Parathyroid adenoma (tissue), 2 donors: ENCODE data around the gene ZDHHC6.
A peak's percentile ranks its signal among the peaks of the same experiment; 100 is the strongest.

Experiments
- H2AFZ ChIP-seq: fragments of 300-600 bp; sonication (generic); one replicate; pipeline ENCODE4 v1.7.0; 2017; ENCODE audit warnings: antibody characterized with exemption, mild to moderate bottlenecking
- H3K27ac ChIP-seq: fragments of 300-600 bp; sonication (generic); one replicate; pipeline ENCODE4 v1.7.0; 2017
- H3K27me3 ChIP-seq: fragments of 300-600 bp; sonication (generic); one replicate; pipeline ENCODE4 v1.7.0; 2017; ENCODE audit warnings: low read length; ENCODE audit not compliant: control insufficient read depth, insufficient read depth
- H3K36me3 ChIP-seq: fragments of 300-600 bp; sonication (generic); one replicate; pipeline ENCODE4 v1.7.0; 2017; ENCODE audit warnings: low read length; ENCODE audit not compliant: control insufficient read depth, insufficient read depth
- H3K4me1 ChIP-seq: fragments of 300-600 bp; sonication (generic); one replicate; pipeline ENCODE4 v1.7.0; 2017; ENCODE audit warnings: control low read depth
- H3K4me2 ChIP-seq: fragments of 300-600 bp; sonication (generic); one replicate; pipeline ENCODE4 v1.7.0; 2017; ENCODE audit warnings: low read length
- H3K4me3 ChIP-seq: fragments of 300-600 bp; sonication (generic); one replicate; pipeline ENCODE4 v1.7.0; 2017; ENCODE audit warnings: low read depth, low read length
- H3K79me2 ChIP-seq: fragments of 300-600 bp; sonication (generic); one replicate; pipeline ENCODE4 v1.7.0; 2017; ENCODE audit warnings: control low read depth
- H3K9ac ChIP-seq: fragments of 300-600 bp; sonication (generic); one replicate; pipeline ENCODE4 v1.7.0; 2017; ENCODE audit warnings: mild to moderate bottlenecking
- H3K9me3 ChIP-seq: fragments of 300-600 bp; sonication (generic); one replicate; pipeline ENCODE4 v1.7.0; 2017; ENCODE audit warnings: low read length; ENCODE audit not compliant: control insufficient read depth
- TF ChIP-seq, protein P1 (sequence below): fragments of 300-600 bp; sonication (generic); IDR thresholded peaks from one replicate; pipeline ENCODE4 v1.7.0; 2017; ENCODE audit warnings: antibody characterized with exemption, mild to moderate bottlenecking
- donor health status: primary hyperparathyroidism.

The ZDHHC6 gene

DNA sequence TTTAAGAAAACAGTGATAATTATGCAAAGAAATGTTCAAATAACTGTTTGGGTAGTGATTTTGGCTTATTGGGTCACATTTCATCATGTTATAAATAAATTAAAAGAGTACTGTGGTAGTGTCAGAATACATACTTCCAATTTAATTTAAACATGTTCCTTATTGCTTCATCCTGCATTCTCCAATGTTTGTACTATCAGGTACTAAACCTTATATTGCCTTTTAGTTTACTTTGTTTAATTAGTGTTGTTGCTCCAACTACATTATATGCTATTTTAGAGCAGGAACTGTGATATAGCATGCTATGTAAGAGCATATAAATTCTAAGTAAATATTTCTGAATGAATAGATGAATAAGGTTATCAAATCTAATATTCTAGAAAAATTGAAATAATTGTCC lies 41.2 kb upstream of the ZDHHC6 start:
- Histone ChIP-seq H3K9ac (no peak overlapping the region), H3K36me3 (no peaks in the 10 kb centered on the region), H3K27me3 (no peaks in the 10 kb centered on the region), H3K4me2 (no peak overlapping the region), H3K9me3 (no peaks in the 10 kb centered on the region), H3K27ac (no peak overlapping the region), H3K4me1 (no peaks in the 10 kb centered on the region), H3K4me3 (no peak overlapping the region), H2AFZ (no peak overlapping the region), H3K79me2 (peaks cover 2% of the 10 kb centered on the region)
- TF ChIP-seq, protein P1, sequence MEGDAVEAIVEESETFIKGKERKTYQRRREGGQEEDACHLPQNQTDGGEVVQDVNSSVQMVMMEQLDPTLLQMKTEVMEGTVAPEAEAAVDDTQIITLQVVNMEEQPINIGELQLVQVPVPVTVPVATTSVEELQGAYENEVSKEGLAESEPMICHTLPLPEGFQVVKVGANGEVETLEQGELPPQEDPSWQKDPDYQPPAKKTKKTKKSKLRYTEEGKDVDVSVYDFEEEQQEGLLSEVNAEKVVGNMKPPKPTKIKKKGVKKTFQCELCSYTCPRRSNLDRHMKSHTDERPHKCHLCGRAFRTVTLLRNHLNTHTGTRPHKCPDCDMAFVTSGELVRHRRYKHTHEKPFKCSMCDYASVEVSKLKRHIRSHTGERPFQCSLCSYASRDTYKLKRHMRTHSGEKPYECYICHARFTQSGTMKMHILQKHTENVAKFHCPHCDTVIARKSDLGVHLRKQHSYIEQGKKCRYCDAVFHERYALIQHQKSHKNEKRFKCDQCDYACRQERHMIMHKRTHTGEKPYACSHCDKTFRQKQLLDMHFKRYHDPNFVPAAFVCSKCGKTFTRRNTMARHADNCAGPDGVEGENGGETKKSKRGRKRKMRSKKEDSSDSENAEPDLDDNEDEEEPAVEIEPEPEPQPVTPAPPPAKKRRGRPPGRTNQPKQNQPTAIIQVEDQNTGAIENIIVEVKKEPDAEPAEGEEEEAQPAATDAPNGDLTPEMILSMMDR = no peak

DNA sequence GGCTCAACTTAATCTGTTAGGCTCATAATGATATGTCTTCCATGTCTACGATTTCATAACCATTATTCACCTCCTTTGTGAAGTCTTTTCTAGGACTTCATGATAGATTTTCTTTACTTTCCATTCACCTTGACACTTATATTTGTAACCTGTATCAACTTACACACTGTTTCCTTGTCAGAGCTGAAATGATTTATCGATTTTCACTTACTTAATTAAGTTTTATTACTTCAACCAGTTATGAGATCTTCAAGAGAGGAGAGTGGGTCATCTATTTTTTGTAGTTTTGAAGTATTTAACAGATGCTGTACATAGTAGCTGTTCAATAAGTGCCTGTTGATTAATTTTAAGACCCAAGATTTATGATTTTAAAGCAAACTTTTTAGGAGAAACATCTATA lies 37.7 kb upstream of the ZDHHC6 start:
- peaks cover 12% of the 10 kb centered on the region for H3K79me2 ChIP-seq
- no peak overlapping the region for H3K9ac ChIP-seq
- no peaks in the 10 kb centered on the region for H3K27me3 ChIP-seq
- H2AFZ ChIP-seq = no peak overlapping the region
- no peaks in the 10 kb centered on the region for H3K9me3 ChIP-seq
- no peak overlapping the region for H3K27ac ChIP-seq
- H3K4me1 ChIP-seq = no peaks in the 10 kb centered on the region
- H3K36me3 ChIP-seq = no peaks in the 10 kb centered on the region
- no peak overlapping the region for H3K4me3 ChIP-seq
- TF ChIP-seq, protein P1 = no peak
- H3K4me2 ChIP-seq = no peak overlapping the region

DNA sequence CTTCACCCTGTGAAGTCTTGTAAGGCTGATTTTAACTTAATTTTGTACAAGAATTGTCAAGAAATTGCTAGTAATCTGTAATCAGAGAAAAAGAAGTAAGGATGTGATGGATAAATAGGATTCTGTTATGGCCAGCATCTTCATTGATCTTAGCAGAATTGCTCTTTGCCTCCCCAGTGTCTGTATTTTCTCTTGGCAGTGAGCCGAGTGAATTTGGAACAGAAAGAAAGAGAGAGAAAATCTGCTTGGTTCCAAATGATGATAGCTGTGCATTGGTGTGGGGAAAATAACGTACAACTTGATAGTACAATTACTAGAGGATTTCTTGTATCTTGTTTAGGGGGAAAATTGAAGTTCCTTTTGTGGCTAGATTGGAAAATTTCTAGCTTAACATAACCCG lies 34.9 kb upstream of the ZDHHC6 start:
- H3K4me2 ChIP-seq = no peak overlapping the region
- no peak overlapping the region for H3K27ac ChIP-seq
- H3K4me1 ChIP-seq = no peaks in the 10 kb centered on the region
- H3K79me2 ChIP-seq = peaks cover 19% of the 10 kb centered on the region
- H3K4me3 ChIP-seq = no peak overlapping the region
- H2AFZ ChIP-seq = no peak overlapping the region
- H3K9ac ChIP-seq = no peak overlapping the region
- H3K9me3 ChIP-seq = no peaks in the 10 kb centered on the region
- H3K36me3 ChIP-seq = no peaks in the 10 kb centered on the region
- H3K27me3 ChIP-seq = no peaks in the 10 kb centered on the region
- TF ChIP-seq, protein P1 = no peak

DNA sequence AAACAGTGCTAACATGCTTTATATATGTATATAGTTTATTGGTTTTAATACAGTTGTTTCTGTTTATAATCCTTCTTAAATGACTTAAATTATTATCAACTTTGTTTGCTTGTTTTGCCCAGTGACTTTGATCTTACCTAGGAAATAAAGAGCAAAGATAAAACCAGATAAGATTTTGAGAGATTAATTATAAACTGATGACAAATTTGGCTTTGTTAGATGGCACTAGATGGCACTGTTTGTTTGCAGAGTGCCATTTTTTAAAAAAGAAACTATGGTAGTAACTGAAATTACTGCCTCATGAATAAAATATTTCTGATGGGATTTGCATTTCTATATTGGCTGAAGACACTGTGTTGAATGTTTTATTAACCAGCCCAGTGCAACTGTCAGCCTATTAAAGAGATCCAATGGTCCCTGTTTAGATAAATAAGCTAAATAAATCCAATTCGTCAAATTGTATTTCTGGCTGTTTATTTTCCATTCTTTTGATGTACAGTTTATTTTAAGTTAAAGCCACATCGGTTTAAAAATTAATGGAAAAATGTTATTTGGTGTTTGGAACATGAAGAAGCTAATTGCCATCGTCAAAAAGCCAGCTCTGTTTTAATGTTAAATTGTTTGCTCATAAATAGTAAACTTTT lies 29.0 kb upstream of the ZDHHC6 start:
- Histone ChIP-seq H3K4me2 (no peak overlapping the region), H3K9ac (no peak overlapping the region), H3K27me3 (no peaks in the 10 kb centered on the region), H3K4me3 (no peak overlapping the region), H3K4me1 (no peaks in the 10 kb centered on the region), H3K36me3 (no peaks in the 10 kb centered on the region), H2AFZ (no peak overlapping the region), H3K27ac (no peak overlapping the region), H3K79me2 (peaks cover 17% of the 10 kb centered on the region), H3K9me3 (no peaks in the 10 kb centered on the region)
- TF ChIP-seq, protein P1 = peak; percentile 34

DNA sequence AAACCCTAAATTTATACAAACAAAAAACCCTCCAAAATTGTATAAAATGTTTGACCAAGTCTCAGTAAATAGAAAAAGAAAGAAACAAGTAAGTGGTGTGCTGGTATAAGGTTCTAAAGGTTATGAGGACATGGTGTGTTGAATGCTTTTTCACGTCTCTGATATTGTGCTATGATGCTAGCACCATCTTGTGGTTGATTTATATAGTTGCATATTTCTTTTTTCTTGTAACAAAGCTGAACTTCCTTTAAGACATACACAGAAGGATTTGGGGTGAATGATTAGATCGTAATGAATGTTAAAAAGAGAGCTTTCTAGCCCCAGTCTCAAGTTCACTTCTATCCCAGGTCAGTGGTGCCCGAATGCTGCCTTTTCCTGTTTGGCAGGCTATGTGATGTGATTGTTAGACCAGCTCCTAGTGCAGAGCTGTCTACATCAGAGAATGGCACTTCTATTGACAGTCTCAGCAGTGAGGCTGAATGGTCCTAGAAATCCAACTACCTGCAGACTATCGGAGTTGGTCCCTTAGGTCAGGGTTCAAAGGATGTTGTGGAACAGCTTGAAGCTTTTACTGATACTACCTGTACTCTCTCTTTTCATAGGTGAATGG lies 25.3 kb upstream of the ZDHHC6 start:
- TF ChIP-seq, protein P1 = peak; percentile 68
- H3K4me2 ChIP-seq = no peak overlapping the region
- no peak overlapping the region for H3K27ac ChIP-seq
- H3K27me3 ChIP-seq = no peaks in the 10 kb centered on the region
- H3K4me1 ChIP-seq = no peaks in the 10 kb centered on the region
- H3K36me3 ChIP-seq = no peaks in the 10 kb centered on the region
- no peaks in the 10 kb centered on the region for H3K9me3 ChIP-seq
- no peak overlapping the region for H2AFZ ChIP-seq
- H3K4me3 ChIP-seq = no peak overlapping the region
- H3K9ac ChIP-seq = no peak overlapping the region
- no peaks in the 10 kb centered on the region for H3K79me2 ChIP-seq
